Liver (tissue), 3 donors: ENCODE measurements around the gene WWC2.

Experiments used
- ATF3 ChIP-seq: IDR thresholded peaks from 2 replicates; pipeline ENCODE4 v1.6.1; 2016; ENCODE audit warnings: antibody characterized with exemption
- CTCF ChIP-seq: fragments of 150-350 bp; IDR thresholded peaks from 2 replicates; pipeline ENCODE4 v1.5.1; 2017; ENCODE audit warnings: improper control_type of control experiment, low read depth, low read length; ENCODE audit not compliant: missing input control
- GABPA ChIP-seq, 2 donors: IDR thresholded peaks in 1 of 2; conservative IDR thresholded peaks in 1 of 2; 2 replicates each; pipeline ENCODE4 v1.6.1; 2016; ENCODE audit warnings: antibody characterized with exemption in 2 of 2, mild to moderate bottlenecking in 1 of 2, moderate library complexity in 1 of 2
- MAX ChIP-seq: IDR thresholded peaks from 2 replicates; pipeline ENCODE4 v1.6.1; 2016; ENCODE audit warnings: antibody characterized with exemption
- NR2F2 ChIP-seq: IDR thresholded peaks from 2 replicates; pipeline ENCODE4 v1.6.1; 2016; ENCODE audit warnings: antibody characterized with exemption
- REST ChIP-seq: IDR thresholded peaks from 2 replicates; pipeline ENCODE4 v1.6.1; 2016; ENCODE audit warnings: antibody characterized with exemption, mild to moderate bottlenecking
- RXRA ChIP-seq, 2 donors: IDR thresholded peaks; 2 replicates each; pipeline ENCODE4 v1.6.1; 2017 to 2018; ENCODE audit warnings: antibody characterized with exemption in 2 of 2, mild to moderate bottlenecking in 1 of 2
- SP1 ChIP-seq: IDR thresholded peaks from 2 replicates; pipeline ENCODE4 v1.6.1; 2018; ENCODE audit warnings: antibody characterized with exemption, mild to moderate bottlenecking
- TAF1 ChIP-seq: conservative IDR thresholded peaks from 2 replicates; pipeline ENCODE4 v1.6.1; 2016; ENCODE audit warnings: antibody characterized with exemption, mild to moderate bottlenecking
- ZBTB33 ChIP-seq: IDR thresholded peaks from 2 replicates; pipeline ENCODE4 v1.6.1; 2016; ENCODE audit warnings: antibody characterized with exemption
- donor health status: healthy.
- donor health status: healthy.

- TF ChIP-seq CTCF (no peak), SP1 (no peak), TAF1 (no peak), MAX (no peak), ATF3 (no peak), REST (no peak), GABPA (IDR thresholded peaks at IDR 0.05 in 1 of 2, conservative IDR thresholded peaks at IDR 0.05 in 1 of 2) (no peak), RXRA (IDR thresholded peaks at IDR 0.05) (no peak), NR2F2 (no peak), ZBTB33 (no peak)
Measured at GRCh38 chr4:183214912-183215488, 115.9 kb downstream of the WWC2 start.
